ENCODE results near the gene SF3A1.

The SF3A1 gene

DNA sequence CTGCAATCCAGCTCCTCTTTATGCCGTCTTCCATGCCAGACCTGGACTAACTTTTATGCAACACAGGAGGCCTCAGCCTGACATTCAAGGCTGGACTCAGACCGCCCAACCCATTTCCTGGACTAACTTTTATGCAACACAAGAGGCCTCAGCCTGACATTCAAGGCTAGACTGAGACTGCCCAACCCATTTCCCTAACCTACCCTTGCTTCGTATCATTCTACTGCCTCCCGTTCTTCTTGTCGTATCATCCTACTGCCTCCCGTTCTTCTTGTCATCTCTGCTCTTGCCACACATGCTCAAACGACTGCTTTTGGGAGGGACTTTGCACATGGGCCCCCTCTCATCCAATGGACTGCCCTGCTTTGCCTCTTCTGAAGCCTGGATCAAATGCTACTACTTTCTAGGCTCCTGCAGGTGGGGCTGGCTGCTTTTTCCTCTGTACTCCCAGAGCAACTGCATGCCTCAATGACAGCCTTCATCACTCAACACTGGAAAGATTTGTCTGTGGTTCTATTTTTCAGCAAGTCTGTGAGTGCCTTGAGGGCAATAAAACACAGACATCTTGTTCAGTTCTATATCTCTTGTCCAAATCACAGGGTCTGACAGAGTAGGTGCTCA, 37.8 kb downstream of the SF3A1 start:
- Histone ChIP-seq H2AFZ (ENCODE audit: low read length) (no peak overlapping the region), H3K36me3 (replicated peaks; ENCODE audit: insufficient read depth, low read length) (no peaks in the 10 kb centered on the region), H3K9me3 (replicated peaks; ENCODE audit: insufficient read depth, low read length) (no peaks in the 10 kb centered on the region), H3K79me2 (ENCODE audit: low read length) (peaks cover 71% of the 10 kb centered on the region), H3K27ac (ENCODE audit: low read length) (no peak overlapping the region), H3K9ac (ENCODE audit: low read length) (no peak overlapping the region), H3F3A (ENCODE audit: insufficient read depth, low read length) (no peaks in the 10 kb centered on the region), H3K27me3 (replicated peaks; ENCODE audit: insufficient read depth, low read length) (no peaks in the 10 kb centered on the region), H3K4me1 (ENCODE audit: low read length) (peaks cover 9% of the 10 kb centered on the region), H3K9me2 (replicated peaks; ENCODE audit: insufficient read depth, low read length) (no peaks in the 10 kb centered on the region), H3K4me2 (ENCODE audit: low read depth, low read length) (no peak overlapping the region), H4K20me1 (ENCODE audit: insufficient read depth, low read length) (no peaks in the 10 kb centered on the region), H3K4me3 (ENCODE audit: low read length) (no peak overlapping the region)
- TF ChIP-seq EZH2phosphoT487 (IDR thresholded peaks at IDR 0.05; ENCODE audit: low read length) = no peak
- no peak for TF ChIP-seq EZH2 (optimal IDR thresholded peaks at IDR 0.05; ENCODE audit: low read depth, low read length)
- TF ChIP-seq, protein P1, sequence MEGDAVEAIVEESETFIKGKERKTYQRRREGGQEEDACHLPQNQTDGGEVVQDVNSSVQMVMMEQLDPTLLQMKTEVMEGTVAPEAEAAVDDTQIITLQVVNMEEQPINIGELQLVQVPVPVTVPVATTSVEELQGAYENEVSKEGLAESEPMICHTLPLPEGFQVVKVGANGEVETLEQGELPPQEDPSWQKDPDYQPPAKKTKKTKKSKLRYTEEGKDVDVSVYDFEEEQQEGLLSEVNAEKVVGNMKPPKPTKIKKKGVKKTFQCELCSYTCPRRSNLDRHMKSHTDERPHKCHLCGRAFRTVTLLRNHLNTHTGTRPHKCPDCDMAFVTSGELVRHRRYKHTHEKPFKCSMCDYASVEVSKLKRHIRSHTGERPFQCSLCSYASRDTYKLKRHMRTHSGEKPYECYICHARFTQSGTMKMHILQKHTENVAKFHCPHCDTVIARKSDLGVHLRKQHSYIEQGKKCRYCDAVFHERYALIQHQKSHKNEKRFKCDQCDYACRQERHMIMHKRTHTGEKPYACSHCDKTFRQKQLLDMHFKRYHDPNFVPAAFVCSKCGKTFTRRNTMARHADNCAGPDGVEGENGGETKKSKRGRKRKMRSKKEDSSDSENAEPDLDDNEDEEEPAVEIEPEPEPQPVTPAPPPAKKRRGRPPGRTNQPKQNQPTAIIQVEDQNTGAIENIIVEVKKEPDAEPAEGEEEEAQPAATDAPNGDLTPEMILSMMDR (IDR thresholded peaks at IDR 0.05; ENCODE audit: low read length) = no peak
- no peak for DNase-seq

DNA sequence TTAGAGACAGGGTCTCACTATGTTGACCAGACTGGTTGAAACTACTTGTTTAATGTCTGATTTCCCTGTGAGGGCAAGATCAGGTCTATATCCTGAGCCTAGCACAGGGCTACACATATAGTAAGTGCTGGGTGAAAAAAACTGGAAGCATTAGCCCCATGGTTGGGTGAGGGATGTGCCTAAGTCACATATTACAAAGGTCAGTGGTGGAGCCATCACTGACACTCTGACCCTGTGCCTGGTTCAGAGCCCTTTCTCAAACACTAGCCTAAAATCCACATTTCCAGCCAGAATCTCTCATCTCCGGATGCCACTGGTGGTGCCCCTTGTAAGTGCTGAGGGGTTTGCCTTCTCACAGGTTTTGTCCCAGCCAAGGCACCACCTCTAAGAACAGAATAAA, 38.9 kb downstream of the SF3A1 start:
- H3K9me3 ChIP-seq (replicated peaks; ENCODE audit: insufficient read depth, low read length) = no peaks in the 10 kb centered on the region
- no peak for TF ChIP-seq EZH2 (optimal IDR thresholded peaks at IDR 0.05; ENCODE audit: low read depth, low read length)
- no peak for TF ChIP-seq EZH2phosphoT487 (IDR thresholded peaks at IDR 0.05; ENCODE audit: low read length)
- TF ChIP-seq, protein P1 (IDR thresholded peaks at IDR 0.05; ENCODE audit: low read length) = no peak
- no peak overlapping the region for H3K4me3 ChIP-seq (ENCODE audit: low read length)
- no peak for DNase-seq
- H3K4me1 ChIP-seq (ENCODE audit: low read length) = no peaks in the 10 kb centered on the region
- no peaks in the 10 kb centered on the region for H3K36me3 ChIP-seq (replicated peaks; ENCODE audit: insufficient read depth, low read length)
- H3K9me2 ChIP-seq (replicated peaks; ENCODE audit: insufficient read depth, low read length) = no peaks in the 10 kb centered on the region
- H3K4me2 ChIP-seq (ENCODE audit: low read depth, low read length) = no peak overlapping the region
- H4K20me1 ChIP-seq (ENCODE audit: insufficient read depth, low read length) = no peaks in the 10 kb centered on the region
- H3K9ac ChIP-seq (ENCODE audit: low read length) = no peak overlapping the region
- H3K27me3 ChIP-seq (replicated peaks; ENCODE audit: insufficient read depth, low read length) = no peaks in the 10 kb centered on the region
- no peak overlapping the region for H2AFZ ChIP-seq (ENCODE audit: low read length)
- no peaks in the 10 kb centered on the region for H3F3A ChIP-seq (ENCODE audit: insufficient read depth, low read length)
- peaks cover 75% of the 10 kb centered on the region for H3K79me2 ChIP-seq (ENCODE audit: low read length)
- H3K27ac ChIP-seq (ENCODE audit: low read length) = no peak overlapping the region

DNA sequence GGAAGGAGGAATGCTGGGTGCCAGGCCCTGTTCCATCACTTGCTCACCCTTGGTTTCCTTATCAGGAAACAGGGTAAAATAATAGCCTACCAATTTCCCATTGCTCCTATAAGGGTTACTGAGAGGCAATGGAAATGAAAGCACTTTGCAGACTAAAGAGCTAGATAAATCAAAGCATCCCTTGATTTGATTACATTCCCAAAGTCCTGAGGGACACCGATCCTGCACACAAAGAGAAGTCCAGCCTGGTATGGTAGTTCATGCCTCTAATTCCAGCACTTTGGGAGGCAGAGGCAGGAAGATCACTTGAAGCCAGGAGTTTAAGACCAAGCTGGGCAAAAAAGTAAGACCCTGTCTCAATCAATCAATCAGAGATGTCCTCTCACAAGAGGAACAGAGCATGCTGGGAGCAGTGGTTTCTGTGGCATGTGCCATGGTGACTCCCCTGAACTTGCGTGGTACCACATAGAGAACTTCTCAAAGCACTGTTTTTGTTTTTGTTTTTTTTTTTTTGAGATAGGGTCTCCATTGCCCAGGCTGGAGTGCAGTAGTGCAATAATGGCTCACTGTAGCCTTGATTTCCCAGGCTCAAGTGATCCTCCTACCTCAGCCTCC, 40.6 kb downstream of the SF3A1 start:
- H3K27me3 ChIP-seq (replicated peaks; ENCODE audit: insufficient read depth, low read length) = no peaks in the 10 kb centered on the region
- no peak overlapping the region for H3K4me2 ChIP-seq (ENCODE audit: low read depth, low read length)
- TF ChIP-seq EZH2phosphoT487 (IDR thresholded peaks at IDR 0.05; ENCODE audit: low read length) (no peak), EZH2 (optimal IDR thresholded peaks at IDR 0.05; ENCODE audit: low read depth, low read length) (no peak)
- peaks cover 4% of the 10 kb centered on the region for H3K4me1 ChIP-seq (ENCODE audit: low read length)
- no peaks in the 10 kb centered on the region for H3K36me3 ChIP-seq (replicated peaks; ENCODE audit: insufficient read depth, low read length)
- H3K9me3 ChIP-seq (replicated peaks; ENCODE audit: insufficient read depth, low read length) = no peaks in the 10 kb centered on the region
- no peak overlapping the region for H3K9ac ChIP-seq (ENCODE audit: low read length)
- DNase-seq = no peak
- H3K4me3 ChIP-seq (ENCODE audit: low read length) = no peak overlapping the region
- H3K27ac ChIP-seq (ENCODE audit: low read length) = no peak overlapping the region
- H2AFZ ChIP-seq (ENCODE audit: low read length) = no peak overlapping the region
- no peaks in the 10 kb centered on the region for H3K9me2 ChIP-seq (replicated peaks; ENCODE audit: insufficient read depth, low read length)
- H3F3A ChIP-seq (ENCODE audit: insufficient read depth, low read length) = no peaks in the 10 kb centered on the region
- no peaks in the 10 kb centered on the region for H4K20me1 ChIP-seq (ENCODE audit: insufficient read depth, low read length)
- H3K79me2 ChIP-seq (ENCODE audit: low read length) = peaks cover 79% of the 10 kb centered on the region

DNA sequence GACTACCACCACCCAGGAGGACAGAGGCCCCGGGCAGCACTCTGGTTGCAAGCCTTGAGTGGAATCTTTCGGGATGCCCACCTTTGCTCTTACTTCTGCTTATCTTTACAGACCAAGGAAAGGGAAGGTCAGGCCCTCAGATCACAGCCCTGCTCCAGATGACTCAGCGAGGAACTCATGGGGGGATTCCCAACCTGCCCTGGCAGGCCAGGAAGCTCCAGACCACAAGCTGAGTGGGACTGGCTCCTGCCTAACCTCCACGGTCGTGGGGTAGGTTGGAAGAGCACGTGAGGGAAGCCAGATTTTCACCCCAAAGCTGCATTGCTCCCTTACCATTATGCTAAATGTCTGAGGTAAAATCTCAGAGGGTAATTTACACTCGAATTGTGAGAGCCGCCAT, 41.8 kb downstream of the SF3A1 start:
- no peak overlapping the region for H3K9ac ChIP-seq (ENCODE audit: low read length)
- no peaks in the 10 kb centered on the region for H4K20me1 ChIP-seq (ENCODE audit: insufficient read depth, low read length)
- H3F3A ChIP-seq (ENCODE audit: insufficient read depth, low read length) = peaks cover 8% of the 10 kb centered on the region
- H3K4me3 ChIP-seq (ENCODE audit: low read length) = no peak overlapping the region
- peaks cover 16% of the 10 kb centered on the region for H3K4me1 ChIP-seq (ENCODE audit: low read length)
- no peaks in the 10 kb centered on the region for H3K27me3 ChIP-seq (replicated peaks; ENCODE audit: insufficient read depth, low read length)
- H3K9me3 ChIP-seq (replicated peaks; ENCODE audit: insufficient read depth, low read length) = no peaks in the 10 kb centered on the region
- no peak for TF ChIP-seq EZH2 (optimal IDR thresholded peaks at IDR 0.05; ENCODE audit: low read depth, low read length)
- TF ChIP-seq, protein P1 (IDR thresholded peaks at IDR 0.05; ENCODE audit: low read length) = no peak
- TF ChIP-seq EZH2phosphoT487 (IDR thresholded peaks at IDR 0.05; ENCODE audit: low read length) = no peak
- no peaks in the 10 kb centered on the region for H3K36me3 ChIP-seq (replicated peaks; ENCODE audit: insufficient read depth, low read length)
- no peak overlapping the region for H3K27ac ChIP-seq (ENCODE audit: low read length)
- no peak overlapping the region for H2AFZ ChIP-seq (ENCODE audit: low read length)
- no peak overlapping the region for H3K4me2 ChIP-seq (ENCODE audit: low read depth, low read length)
- no peak for DNase-seq
- H3K79me2 ChIP-seq (ENCODE audit: low read length) = peaks cover 73% of the 10 kb centered on the region
- H3K9me2 ChIP-seq (replicated peaks; ENCODE audit: insufficient read depth, low read length) = no peaks in the 10 kb centered on the region
